SU-DHL-6 (cell line): ENCODE results near the gene CADM1.

ENCODE experiments used
- H2AFZ ChIP-seq: fragments of 200-600 bp; sonication (generic); 2 replicates; pipeline ENCODE4 v1.6.1; 2014; ENCODE audit warnings: low read depth, mild to moderate bottlenecking, moderate library complexity, mixed read lengths, antibody characterized with exemption, low read length; ENCODE audit not compliant: severe bottlenecking
- H3F3A ChIP-seq: fragments of 200-600 bp; shearing (Covaris generic); 2 replicates; pipeline ENCODE4 v1.6.0; 2016; ENCODE audit warnings: antibody characterized with exemption, mild to moderate bottlenecking; ENCODE audit not compliant: insufficient read depth
- H3K27ac ChIP-seq: fragments of 200-600 bp; sonication (generic); 2 replicates; pipeline ENCODE4 v1.5.1; 2016; ENCODE audit warnings: low read depth, mild to moderate bottlenecking, low read length, moderate library complexity, mixed read lengths
- H3K27me3 ChIP-seq: fragments of 200-600 bp; sonication (generic), shearing (Covaris generic); 2 replicates; pipeline ENCODE4 v1.6.0; 2014; ENCODE audit warnings: mild to moderate bottlenecking, low read length
- H3K36me3 ChIP-seq: fragments of 200-600 bp; sonication (generic); 2 replicates; pipeline ENCODE4 v1.6.1; 2014; ENCODE audit warnings: mild to moderate bottlenecking, low read length, mixed read lengths
- H3K4me2 ChIP-seq: fragments of 300-600, 200-600 bp; shearing (Covaris generic), sonication (generic); 2 replicates; pipeline ENCODE4 v1.6.0; 2014; ENCODE audit warnings: low read length, low read depth, mild to moderate bottlenecking; ENCODE audit not compliant: poor library complexity, severe bottlenecking
- H3K4me3 ChIP-seq: fragments of 200-600 bp; sonication (generic); 2 replicates; pipeline ENCODE4 v1.5.1; 2014; ENCODE audit warnings: antibody characterized with exemption, low read length, mild to moderate bottlenecking, mixed read lengths; ENCODE audit not compliant: insufficient read depth, poor library complexity, severe bottlenecking
- H3K79me2 ChIP-seq: fragments of 200-600 bp; sonication (generic); 2 replicates; pipeline ENCODE4 v1.6.1; 2014; ENCODE audit warnings: mild to moderate bottlenecking, low read length, moderate library complexity; ENCODE audit not compliant: insufficient read depth
- H3K9ac ChIP-seq: fragments of 200-600 bp; sonication (generic); 2 replicates; pipeline ENCODE4 v1.7.0; 2014; ENCODE audit warnings: mild to moderate bottlenecking, low read length
- H3K9me2 ChIP-seq: fragments of 200-600 bp; sonication (generic); replicated peaks from 2 replicates; pipeline ENCODE4 v1.6.1; 2014; ENCODE audit warnings: low read length; ENCODE audit not compliant: insufficient read depth
- H3K9me3 ChIP-seq: fragments of 200-600 bp; sonication (generic); 2 replicates; pipeline ENCODE4 v1.6.1; 2014; ENCODE audit warnings: low read length, mixed read lengths; ENCODE audit not compliant: insufficient read depth
- H4K20me1 ChIP-seq: fragments of 200-600 bp; sonication (generic); 2 replicates; pipeline ENCODE4 v1.6.1; 2014; ENCODE audit warnings: low read depth, mild to moderate bottlenecking, antibody characterized with exemption, low read length, moderate library complexity, mixed read lengths
- EZH2phosphoT487 ChIP-seq: fragments of 200-600 bp; sonication (generic), shearing (Covaris generic); conservative IDR thresholded peaks from 2 replicates; pipeline ENCODE4 v1.6.1; 2018; ENCODE audit warnings: mild to moderate bottlenecking, antibody characterized with exemption, low read length, moderate library complexity, mixed read lengths
- TF ChIP-seq, protein P1 (sequence below): fragments of 200-600 bp; sonication (generic); IDR thresholded peaks from one replicate; pipeline ENCODE4 v1.5.1; 2017; ENCODE audit warnings: antibody characterized with exemption, mild to moderate bottlenecking, low read length, moderate library complexity; ENCODE audit not compliant: insufficient read depth, poor library complexity, severe bottlenecking

Gene CADM1

DNA sequence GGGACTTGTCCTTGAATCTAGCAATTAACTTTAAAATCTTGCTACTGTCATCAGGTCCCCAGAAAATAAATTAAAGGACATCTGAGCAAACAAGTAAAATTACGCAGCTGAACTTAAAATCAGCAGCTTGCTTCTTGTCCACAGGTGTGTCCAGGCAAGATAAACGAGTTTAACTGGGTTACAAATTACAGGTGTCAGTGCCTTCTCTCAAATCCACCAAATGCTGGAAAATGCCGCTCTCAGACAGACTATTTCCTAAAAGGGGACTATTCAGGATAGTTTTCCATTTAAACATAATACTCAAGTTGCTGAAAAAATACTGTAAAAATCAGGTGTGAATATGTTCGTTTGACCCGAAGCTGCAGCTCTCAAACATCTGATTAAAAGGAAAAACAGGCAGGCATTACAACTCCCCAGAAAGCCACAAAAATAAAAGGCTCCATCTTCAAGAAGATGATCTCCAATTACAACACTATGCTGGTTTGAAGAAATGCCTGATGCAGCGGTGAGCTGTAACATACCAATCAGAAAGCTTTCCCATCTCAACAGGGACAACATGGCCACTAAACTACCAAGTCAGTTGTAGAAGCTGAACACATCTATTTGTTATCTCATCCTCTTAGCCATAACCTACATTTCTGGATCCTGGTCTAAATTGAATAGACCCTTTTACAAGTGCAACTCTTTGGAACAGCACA is 82.1 kb downstream of the CADM1 start:
- Histone ChIP-seq H3K4me3 (no peak overlapping the region), H3K27me3 (no peaks in the 10 kb centered on the region), H4K20me1 (no peaks in the 10 kb centered on the region), H3K9me2 (no peaks in the 10 kb centered on the region), H3F3A (no peaks in the 10 kb centered on the region), H3K36me3 (no peaks in the 10 kb centered on the region), H3K9me3 (no peaks in the 10 kb centered on the region), H3K9ac (no peak overlapping the region), H3K79me2 (no peaks in the 10 kb centered on the region), H3K4me2 (no peak overlapping the region), H3K27ac (no peak overlapping the region), H2AFZ (no peak overlapping the region)
- TF ChIP-seq, protein P1, sequence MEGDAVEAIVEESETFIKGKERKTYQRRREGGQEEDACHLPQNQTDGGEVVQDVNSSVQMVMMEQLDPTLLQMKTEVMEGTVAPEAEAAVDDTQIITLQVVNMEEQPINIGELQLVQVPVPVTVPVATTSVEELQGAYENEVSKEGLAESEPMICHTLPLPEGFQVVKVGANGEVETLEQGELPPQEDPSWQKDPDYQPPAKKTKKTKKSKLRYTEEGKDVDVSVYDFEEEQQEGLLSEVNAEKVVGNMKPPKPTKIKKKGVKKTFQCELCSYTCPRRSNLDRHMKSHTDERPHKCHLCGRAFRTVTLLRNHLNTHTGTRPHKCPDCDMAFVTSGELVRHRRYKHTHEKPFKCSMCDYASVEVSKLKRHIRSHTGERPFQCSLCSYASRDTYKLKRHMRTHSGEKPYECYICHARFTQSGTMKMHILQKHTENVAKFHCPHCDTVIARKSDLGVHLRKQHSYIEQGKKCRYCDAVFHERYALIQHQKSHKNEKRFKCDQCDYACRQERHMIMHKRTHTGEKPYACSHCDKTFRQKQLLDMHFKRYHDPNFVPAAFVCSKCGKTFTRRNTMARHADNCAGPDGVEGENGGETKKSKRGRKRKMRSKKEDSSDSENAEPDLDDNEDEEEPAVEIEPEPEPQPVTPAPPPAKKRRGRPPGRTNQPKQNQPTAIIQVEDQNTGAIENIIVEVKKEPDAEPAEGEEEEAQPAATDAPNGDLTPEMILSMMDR = no peak

DNA sequence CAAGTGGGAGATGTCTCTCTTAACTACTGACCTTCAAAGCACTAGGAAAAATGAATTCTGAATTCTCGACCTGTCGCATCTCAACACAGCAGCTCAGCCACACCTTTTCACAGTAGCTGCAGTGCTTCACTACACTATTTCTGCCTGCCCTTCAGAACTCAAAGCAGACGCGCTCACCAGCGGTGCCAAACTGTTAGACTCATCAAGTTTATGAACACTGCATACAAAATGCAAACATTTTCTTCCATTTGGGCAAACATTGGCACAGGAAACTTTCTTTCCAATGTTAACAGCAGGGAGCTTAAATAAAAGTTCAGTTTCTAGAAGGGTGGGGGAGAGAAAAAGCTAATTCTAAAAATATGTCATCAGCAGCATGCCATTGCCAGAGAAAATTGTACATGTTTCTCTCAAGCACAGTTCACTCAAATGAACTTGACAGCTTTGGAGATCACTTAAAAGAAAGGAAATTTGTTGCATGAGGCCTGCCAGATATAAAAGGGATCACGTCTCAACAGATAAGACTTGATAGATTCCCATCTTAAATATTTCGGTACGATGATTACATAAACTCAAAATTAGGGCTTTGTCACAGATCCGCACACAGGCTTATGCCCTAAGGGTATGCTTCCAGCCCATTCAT is 82.7 kb downstream of the CADM1 start:
- H3K36me3 ChIP-seq = no peaks in the 10 kb centered on the region
- H3K9ac ChIP-seq = no peak overlapping the region
- no peak overlapping the region for H2AFZ ChIP-seq
- H3K27me3 ChIP-seq = no peaks in the 10 kb centered on the region
- H3K4me3 ChIP-seq = no peak overlapping the region
- H3K4me2 ChIP-seq = no peak overlapping the region
- no peaks in the 10 kb centered on the region for H3K9me3 ChIP-seq
- no peaks in the 10 kb centered on the region for H3K9me2 ChIP-seq
- TF ChIP-seq, protein P1 = no peak
- TF ChIP-seq EZH2phosphoT487 = no peak
- H3K79me2 ChIP-seq = no peaks in the 10 kb centered on the region
- no peaks in the 10 kb centered on the region for H3F3A ChIP-seq
- H3K27ac ChIP-seq = no peak overlapping the region
- H4K20me1 ChIP-seq = no peaks in the 10 kb centered on the region

DNA sequence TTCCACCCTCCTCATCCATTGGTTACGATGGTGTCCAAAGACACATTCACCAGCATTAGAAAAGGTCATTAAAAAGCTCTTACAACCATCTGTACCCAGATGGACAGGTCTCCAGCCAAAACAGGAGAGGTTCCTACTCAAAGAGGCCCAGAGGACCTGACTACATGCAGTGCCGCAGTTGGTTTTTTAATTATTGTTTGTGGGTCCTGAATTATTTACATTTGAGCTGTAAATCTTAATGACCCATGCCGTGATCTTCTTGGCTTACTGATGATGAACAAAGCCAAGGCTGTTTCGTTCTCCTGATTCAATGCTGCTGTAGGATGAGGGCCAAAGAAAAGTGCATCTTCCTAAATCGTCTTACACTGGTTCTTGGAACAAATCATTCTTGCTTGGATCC is 83.7 kb downstream of the CADM1 start:
- Histone ChIP-seq H3K79me2 (no peaks in the 10 kb centered on the region), H3F3A (no peaks in the 10 kb centered on the region), H3K9ac (no peak overlapping the region), H3K4me3 (no peak overlapping the region), H4K20me1 (no peaks in the 10 kb centered on the region), H3K9me2 (no peaks in the 10 kb centered on the region), H3K4me2 (no peak overlapping the region), H3K27ac (no peak overlapping the region), H3K36me3 (no peaks in the 10 kb centered on the region), H2AFZ (no peak overlapping the region), H3K9me3 (no peaks in the 10 kb centered on the region), H3K27me3 (no peaks in the 10 kb centered on the region)
- TF ChIP-seq EZH2phosphoT487 = no peak
- TF ChIP-seq, protein P1 = no peak
